PC-3 (cell line): ENCODE measurements around the gene SLC8A2. TPM values are rescaled to one million over a fixed set of nuclear protein-coding genes. Genes with fewer than 3 reads are reported as not detected.

Source experiments
- ATAC-seq: fragments of 200-7000 bp; cut with Tn5 transposase; 2 replicates; pipeline ENCODE4 v1.9.1; 2020; ENCODE audit warnings: mild to moderate bottlenecking, moderate library complexity
- BruUV-seq: library from RNA; stranded (reverse); fragments of 400-500 nt; replicated peaks from 2 replicates; lab custom pipeline; 2021; lab: Mats Ljungman, UMichigan
- CTCF ChIA-PET: fragments of 300-600 bp; sonication (Branson Sonifier 250); formaldehyde crosslinking; loops from one replicate; lab custom pipeline; 2022; ENCODE audit warnings: antibody characterized with exemption; lab: Charles Lee
- POLR2A ChIA-PET: fragments of 300-600 bp; sonication (Branson Sonifier 250); formaldehyde crosslinking; loops from one replicate; lab custom pipeline; 2022; ENCODE audit warnings: antibody characterized with exemption; ENCODE audit not compliant: unreplicated experiment; lab: Charles Lee
- DNase-seq: peaks from one replicate; pipeline ENCODE4 v3.0.0-alpha.2; 2015
- H2AFZ ChIP-seq: fragments of 300-600 bp; sonication (generic); 2 replicates; pipeline ENCODE4 v1.6.0; 2016; ENCODE audit warnings: antibody characterized with exemption, low read length
- H3F3A ChIP-seq: fragments of 300-600 bp; sonication (generic); one replicate; pipeline ENCODE4 v1.6.0; 2017; ENCODE audit warnings: antibody characterized with exemption, low read length, control low read depth, mild to moderate bottlenecking; ENCODE audit not compliant: unreplicated experiment
- H3K27ac ChIP-seq: fragments of 300-600 bp; sonication (generic); 2 replicates; pipeline ENCODE4 v1.5.1; 2016; ENCODE audit warnings: mild to moderate bottlenecking, low read length
- H3K27me3 ChIP-seq: fragments of 300-600 bp; sonication (generic); 2 replicates; pipeline ENCODE4 v1.6.1; 2016; ENCODE audit warnings: low read length, mixed read lengths
- H3K36me3 ChIP-seq: fragments of 300-600 bp; sonication (generic); 2 replicates; pipeline ENCODE4 v1.6.1; 2016; ENCODE audit warnings: low read depth, mixed run types, low read length, mixed read lengths
- H3K4me1 ChIP-seq: fragments of 300-600 bp; sonication (generic); 2 replicates; pipeline ENCODE4 v1.5.1; 2016; ENCODE audit warnings: low read length; ENCODE audit not compliant: insufficient read depth
- H3K4me2 ChIP-seq: fragments of 300-600 bp; sonication (generic); 2 replicates; pipeline ENCODE4 v1.6.0; 2016; ENCODE audit warnings: low read length
- H3K4me3 ChIP-seq: fragments of 300-600 bp; sonication (generic); 2 replicates; pipeline ENCODE4 v1.5.1; 2016; ENCODE audit warnings: mild to moderate bottlenecking, low read length, mixed read lengths
- H3K79me2 ChIP-seq: fragments of 300-600 bp; sonication (generic); 2 replicates; pipeline ENCODE4 v1.6.1; 2017; ENCODE audit warnings: low read length, mixed read lengths
- H3K9ac ChIP-seq: fragments of 300-600 bp; sonication (generic); 2 replicates; pipeline ENCODE4 v1.6.0; 2016; ENCODE audit warnings: mild to moderate bottlenecking, low read length
- H3K9me2 ChIP-seq: fragments of 300-600 bp; sonication (generic); replicated peaks from 2 replicates; pipeline ENCODE4 v1.6.1; 2016; ENCODE audit warnings: mixed run types, low read length, mixed read lengths
- H3K9me3 ChIP-seq: fragments of 300-600 bp; sonication (generic); 2 replicates; pipeline ENCODE4 v1.6.1; 2016; ENCODE audit warnings: low read length, mixed read lengths
- H4K20me1 ChIP-seq: fragments of 300-600 bp; sonication (generic); 2 replicates; pipeline ENCODE4 v1.6.1; 2016; ENCODE audit warnings: low read length, mixed read lengths
- CTCF ChIP-seq: fragments of 300-600 bp; sonication (generic); conservative IDR thresholded peaks from 2 replicates; pipeline ENCODE4 v1.5.1; 2017; ENCODE audit warnings: antibody characterized with exemption, low read depth, mild to moderate bottlenecking, low read length
- EZH2 ChIP-seq: fragments of 300-600 bp; sonication (generic); IDR thresholded peaks from one replicate; pipeline ENCODE4 v1.6.1; 2017; ENCODE audit warnings: antibody characterized with exemption, mild to moderate bottlenecking, low read length; ENCODE audit not compliant: unreplicated experiment
- EZH2phosphoT487 ChIP-seq: fragments of 300-600 bp; sonication (generic); IDR thresholded peaks from 2 replicates; pipeline ENCODE4 v1.6.1; 2018; ENCODE audit warnings: mild to moderate bottlenecking, antibody characterized with exemption, low read length, borderline replicate concordance
- intact Hi-C: fragments of 100-400 bp; cut with micrococcal nuclease; formaldehyde crosslinking; loops from 2 replicates; pipeline ENCODE4 v1.9.0; 2023
- total RNA-seq: library from RNA; depleted of rRNA; stranded (reverse); fragments of >200 nt; gene quantifications from 2 replicates; pipeline ENCODE4 v1.2.3, GENCODE V29; 2014

The SLC8A2 gene
- total RNA-seq, 1 experiment from 2014 or later, result 0.33 TPM

GRCh38 chr19:47435196-47435595 is 36.5 kb downstream of the SLC8A2 start:
- no peaks in the 10 kb centered on the region for H3F3A ChIP-seq
- H3K27ac ChIP-seq, result no peak overlapping the region
- H3K9me3 ChIP-seq, result no peaks in the 10 kb centered on the region
- ChIA-PET POLR2A (no interaction called here), CTCF (interaction anchor here (0.6 kb wide), 1 partner anchor 15 kb away, joined by 4 read pairs; no protein-coding TSS in a partner anchor)
- no peak overlapping the region for H3K4me3 ChIP-seq
- no peak overlapping the region for H3K4me2 ChIP-seq
- intact Hi-C loops, result loop anchor here (5.0 to 10.0 kb wide), 2 partner anchors 80 to 162 kb away; partner anchors contain the start of gene NAPA
- H3K9me2 ChIP-seq, result no peaks in the 10 kb centered on the region
- H3K27me3 ChIP-seq, result no peaks in the 10 kb centered on the region
- H3K9ac ChIP-seq, result no peak overlapping the region
- TF ChIP-seq EZH2phosphoT487 (no peak), CTCF (no peak), EZH2 (no peak)
- H2AFZ ChIP-seq, result no peak overlapping the region
- H4K20me1 ChIP-seq, result no peaks in the 10 kb centered on the region
- no TSS peak for BruUV-seq
- H3K36me3 ChIP-seq, result no peaks in the 10 kb centered on the region
- H3K79me2 ChIP-seq, result no peaks in the 10 kb centered on the region
- no peaks in the 10 kb centered on the region for H3K4me1 ChIP-seq
- ATAC-seq (no peak), DNase-seq (no peak)

GRCh38 chr19:47434088-47434487 is 37.6 kb downstream of the SLC8A2 start:
- no peaks in the 10 kb centered on the region for H3K79me2 ChIP-seq
- H3K27me3 ChIP-seq, result no peaks in the 10 kb centered on the region
- H2AFZ ChIP-seq, result no peak overlapping the region
- no peak overlapping the region for H3K4me2 ChIP-seq
- H3F3A ChIP-seq, result no peaks in the 10 kb centered on the region
- CTCF ChIA-PET, result no interaction called here
- H4K20me1 ChIP-seq, result no peaks in the 10 kb centered on the region
- no peak for ATAC-seq
- no peak for TF ChIP-seq EZH2
- TF ChIP-seq EZH2phosphoT487, result no peak
- TF ChIP-seq CTCF, result no peak
- no peak for DNase-seq
- no peak overlapping the region for H3K27ac ChIP-seq
- POLR2A ChIA-PET, result no interaction called here
- no peaks in the 10 kb centered on the region for H3K9me3 ChIP-seq
- no peak overlapping the region for H3K9ac ChIP-seq
- H3K4me3 ChIP-seq, result no peak overlapping the region
- intact Hi-C loops, result loop anchor here (10.0 kb wide), 1 partner anchor 81 kb away; the partner anchor contains the start of gene NAPA
- no peaks in the 10 kb centered on the region for H3K4me1 ChIP-seq
- no peaks in the 10 kb centered on the region for H3K9me2 ChIP-seq
- BruUV-seq, result no TSS peak
- H3K36me3 ChIP-seq, result no peaks in the 10 kb centered on the region

GRCh38 chr19:47433121-47433520 is 38.6 kb downstream of the SLC8A2 start:
- BruUV-seq, result no TSS peak
- ChIA-PET POLR2A (interaction anchor here (0.6 kb wide), 1 partner anchor 79 kb away, joined by 5 read pairs; no protein-coding TSS in a partner anchor), CTCF (no interaction called here)
- H3K4me1 ChIP-seq, result peaks cover 4% of the 10 kb centered on the region; the same call in 1 of the 2 replicates
- DNase-seq (no peak), ATAC-seq (no peak)
- H4K20me1 ChIP-seq, result no peaks in the 10 kb centered on the region
- H3K9ac ChIP-seq, result no peak overlapping the region
- TF ChIP-seq EZH2phosphoT487, result no peak
- no peak for TF ChIP-seq CTCF
- TF ChIP-seq EZH2, result no peak
- H3K27me3 ChIP-seq, result no peaks in the 10 kb centered on the region
- H3K36me3 ChIP-seq, result no peaks in the 10 kb centered on the region
- H3K4me2 ChIP-seq, result no peak overlapping the region
- H3K9me2 ChIP-seq, result no peaks in the 10 kb centered on the region
- no peak overlapping the region for H3K4me3 ChIP-seq
- no peak overlapping the region for H3K27ac ChIP-seq
- intact Hi-C loops, result loop anchor here (10.0 kb wide), 1 partner anchor 82 kb away; the partner anchor contains the start of gene NAPA
- no peak overlapping the region for H2AFZ ChIP-seq
- H3K9me3 ChIP-seq, result no peaks in the 10 kb centered on the region
- no peaks in the 10 kb centered on the region for H3F3A ChIP-seq
- H3K79me2 ChIP-seq, result no peaks in the 10 kb centered on the region
